Activated CD8-positive, alpha-beta memory T cell treated with anti-CD3 and anti-CD28 coated beads, Interleukin-2, amount 10 ng/mL, durations not matched to agents 7 days and 5 days (primary cell): ENCODE results near the gene ASB18. TPM values are rescaled to one million over a fixed set of nuclear protein-coding genes. Genes with fewer than 3 reads are reported as not detected.
A peak's percentile ranks its signal among the peaks of the same experiment; 100 is the strongest.
"Not testable (repeated sequence)": the region's sequence is repeated elsewhere in the genome, so short reads cannot be mapped to it uniquely, and the experiment has no call there.

Experiments
- ATAC-seq: fragments of 150-1000 bp; cut with Tn5 transposase; one replicate; pipeline ENCODE4 v1.10.0; 2021; ENCODE audit warnings: moderate library complexity
- CTCF ChIA-PET: fragments of 350-600 bp; sonication (Branson Sonifier 250); formaldehyde crosslinking; loops from one replicate; lab custom pipeline; 2021; ENCODE audit warnings: antibody characterized with exemption; lab: Charles Lee
- DNase-seq: peaks from one replicate; pipeline ENCODE4 v3.0.0-alpha.2; 2020
- H3K27ac Mint-ChIP-seq: one replicate; pipeline ENCODE4 v1.8.0; 2021; ENCODE audit warnings: mild to moderate bottlenecking, mixed read lengths
- H3K27me3 Mint-ChIP-seq: one replicate; pipeline ENCODE4 v1.8.0; 2021; ENCODE audit warnings: mixed read lengths
- H3K36me3 Mint-ChIP-seq: one replicate; pipeline ENCODE4 v1.8.0; 2021; ENCODE audit warnings: mild to moderate bottlenecking, mixed read lengths
- H3K4me1 Mint-ChIP-seq: one replicate; pipeline ENCODE4 v1.8.0; 2021; ENCODE audit warnings: mixed read lengths
- H3K4me3 Mint-ChIP-seq: one replicate; pipeline ENCODE4 v1.8.0; 2021; ENCODE audit warnings: mild to moderate bottlenecking, moderate library complexity, mixed read lengths
- H3K9me3 Mint-ChIP-seq: one replicate; pipeline ENCODE4 v1.8.0; 2022; ENCODE audit warnings: low read depth, mixed read lengths
- total RNA-seq, 2 experiments: library from RNA; stranded (reverse); gene quantifications; one replicate each; pipeline ENCODE4 v1.2.3, GENCODE V29; 2021

ASB18 gene
- total RNA-seq, 2 experiments from 2014 or later = not detected

- H3K4me3 Mint-ChIP-seq = no peak overlapping the region
- H3K4me1 Mint-ChIP-seq = no peaks in the 10 kb centered on the region
- CTCF ChIA-PET = no interaction called here
- DNase-seq (no peak), ATAC-seq (no peak)
- no peaks in the 10 kb centered on the region for H3K9me3 Mint-ChIP-seq
- H3K36me3 Mint-ChIP-seq = no peaks in the 10 kb centered on the region
- no peak overlapping the region for H3K27ac Mint-ChIP-seq
- no peaks in the 10 kb centered on the region for H3K27me3 Mint-ChIP-seq
These were observed 29.1 kb upstream of the ASB18 start for GRCh38 chr2:236293241-236293810.

DNA sequence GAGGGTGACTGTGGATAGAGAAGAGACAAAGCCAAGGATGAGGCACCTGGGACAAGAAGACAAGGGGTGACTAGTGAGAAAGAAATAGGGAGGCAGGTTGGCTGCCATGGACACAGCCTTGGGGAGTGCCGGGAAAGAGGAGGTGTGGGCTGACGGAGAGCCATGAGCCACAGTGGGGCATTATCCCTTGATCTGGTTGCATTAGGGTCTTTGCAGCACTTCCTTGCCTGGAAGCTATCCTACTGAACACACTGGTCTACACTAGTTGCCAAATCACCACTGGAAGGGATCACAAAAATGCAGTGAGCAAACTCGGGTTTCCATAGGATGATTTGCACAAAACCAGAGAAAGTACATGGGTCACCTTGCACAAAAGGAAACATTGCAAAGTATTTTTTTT is 27.7 kb upstream of the ASB18 start:
- Mint-ChIP-seq H3K4me1 (no peaks in the 10 kb centered on the region), H3K27ac (no peak overlapping the region), H3K4me3 (no peak overlapping the region), H3K27me3 (no peaks in the 10 kb centered on the region), H3K36me3 (no peaks in the 10 kb centered on the region), H3K9me3 (no peaks in the 10 kb centered on the region)
- ATAC-seq (no peak), DNase-seq (no peak)
- CTCF ChIA-PET = no interaction called here

DNA sequence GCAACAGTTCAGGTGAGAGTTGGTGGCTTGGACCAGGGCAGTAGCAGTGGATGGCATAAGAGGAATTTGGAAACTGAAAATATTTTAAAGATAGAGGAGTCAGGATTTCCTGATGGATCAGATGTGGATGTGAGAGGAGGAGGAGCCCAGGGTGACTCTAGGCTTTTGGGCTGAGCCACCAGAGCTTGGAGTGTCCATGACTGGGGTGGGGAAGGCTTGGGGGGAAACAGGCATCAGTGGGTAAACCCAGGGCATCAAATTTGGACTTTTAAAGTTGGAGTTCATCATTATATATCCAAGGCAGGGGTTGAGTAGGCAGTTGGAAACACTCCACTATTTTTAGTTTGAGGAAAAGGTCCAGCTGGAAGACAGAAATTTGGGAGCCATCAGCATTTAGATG is 27.3 kb upstream of the ASB18 start:
- H3K9me3 Mint-ChIP-seq = no peaks in the 10 kb centered on the region
- DNase-seq (no peak), ATAC-seq (no peak)
- no peak overlapping the region for H3K27ac Mint-ChIP-seq
- CTCF ChIA-PET = no interaction called here
- no peaks in the 10 kb centered on the region for H3K36me3 Mint-ChIP-seq
- H3K4me3 Mint-ChIP-seq = no peak overlapping the region
- no peaks in the 10 kb centered on the region for H3K27me3 Mint-ChIP-seq
- no peaks in the 10 kb centered on the region for H3K4me1 Mint-ChIP-seq

- no peaks in the 10 kb centered on the region for H3K9me3 Mint-ChIP-seq
- no peaks in the 10 kb centered on the region for H3K36me3 Mint-ChIP-seq
- no peak for DNase-seq
- CTCF ChIA-PET = no interaction called here
- no peak overlapping the region for H3K4me3 Mint-ChIP-seq
- H3K27ac Mint-ChIP-seq = no peak overlapping the region
- no peak for ATAC-seq
- H3K4me1 Mint-ChIP-seq = no peaks in the 10 kb centered on the region
- no peaks in the 10 kb centered on the region for H3K27me3 Mint-ChIP-seq
These were observed 26.7 kb upstream of the ASB18 start for GRCh38 chr2:236290742-236291425.

DNA sequence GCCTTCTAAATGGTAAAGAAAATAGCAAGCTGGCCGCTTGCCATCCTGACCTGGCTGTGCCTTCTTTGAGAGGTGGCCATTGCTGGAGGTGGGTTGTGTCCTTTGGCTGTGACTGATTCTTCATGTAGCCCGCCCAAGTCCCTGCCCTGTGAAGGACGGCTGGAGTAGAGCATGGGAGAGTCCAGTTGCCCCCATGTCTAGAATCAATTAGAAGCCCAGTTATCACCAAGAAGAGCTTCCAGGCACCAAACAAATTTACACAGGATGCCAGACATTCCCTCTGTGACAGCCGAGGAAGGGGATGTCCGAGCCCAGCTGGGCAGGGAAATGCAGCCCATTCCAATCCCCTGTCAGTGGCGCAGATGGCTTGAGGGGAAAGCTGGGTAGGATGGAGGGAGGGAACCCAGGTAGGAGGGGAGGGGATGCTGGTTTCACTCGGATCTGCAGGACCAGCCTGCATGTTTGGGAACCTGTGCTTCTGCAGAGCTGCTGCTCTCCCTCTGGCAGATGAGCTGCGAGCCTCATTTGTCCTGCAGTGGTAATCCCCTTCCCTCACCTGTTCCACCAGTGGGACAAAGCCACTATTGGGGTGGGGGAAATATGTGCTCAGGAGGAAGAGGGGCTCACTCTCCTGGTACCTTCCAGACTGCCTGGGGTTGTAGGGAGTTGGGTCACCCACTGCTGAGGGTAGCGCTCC is 25.7 kb upstream of the ASB18 start:
- ATAC-seq (no peak), DNase-seq (no peak)
- Mint-ChIP-seq H3K9me3 (no peaks in the 10 kb centered on the region), H3K4me1 (no peaks in the 10 kb centered on the region), H3K27ac (no peak overlapping the region), H3K27me3 (no peaks in the 10 kb centered on the region), H3K36me3 (no peaks in the 10 kb centered on the region), H3K4me3 (no peak overlapping the region)
- CTCF ChIA-PET = no interaction called here

GRCh38 chr2:236288373-236288772 is 24.2 kb upstream of the ASB18 start:
- peak; percentile 22 for DNase-seq
- H3K9me3 Mint-ChIP-seq, H3K36me3 Mint-ChIP-seq, H3K27me3 Mint-ChIP-seq, H3K4me3 Mint-ChIP-seq, H3K27ac Mint-ChIP-seq, H3K4me1 Mint-ChIP-seq, ATAC-seq, CTCF ChIA-PET: not testable (repeated sequence)

DNA sequence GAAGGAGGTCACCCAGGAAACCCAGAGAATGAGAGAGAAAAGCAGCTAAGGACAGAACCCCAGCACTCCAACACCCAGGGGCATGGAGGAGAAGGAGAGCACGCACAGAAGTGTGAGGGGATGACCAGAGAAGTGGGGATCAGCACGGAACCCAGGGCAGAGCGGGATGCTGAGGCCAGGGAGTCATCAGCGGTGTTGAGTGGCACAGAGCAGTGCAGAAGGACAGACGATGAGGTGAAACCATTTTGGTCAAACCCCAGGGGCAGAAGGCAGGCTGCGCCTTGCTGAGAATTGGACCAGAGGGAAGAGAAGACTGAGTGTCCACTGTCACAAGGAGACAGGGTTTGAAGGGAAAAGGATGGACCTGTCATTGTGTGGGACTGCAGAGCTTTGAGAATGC is 23.4 kb upstream of the ASB18 start:
- CTCF ChIA-PET = no interaction called here
- H3K4me1 Mint-ChIP-seq = no peaks in the 10 kb centered on the region
- no peak overlapping the region for H3K4me3 Mint-ChIP-seq
- DNase-seq (peak; percentile 8), ATAC-seq (no peak)
- no peaks in the 10 kb centered on the region for H3K36me3 Mint-ChIP-seq
- H3K27ac Mint-ChIP-seq = no peak overlapping the region
- H3K9me3 Mint-ChIP-seq = no peaks in the 10 kb centered on the region
- peaks cover 2% of the 10 kb centered on the region for H3K27me3 Mint-ChIP-seq

- Mint-ChIP-seq H3K9me3 (no peaks in the 10 kb centered on the region), H3K4me3 (no peak overlapping the region), H3K36me3 (no peaks in the 10 kb centered on the region), H3K27ac (no peak overlapping the region), H3K27me3 (peaks cover 5% of the 10 kb centered on the region), H3K4me1 (no peaks in the 10 kb centered on the region)
- CTCF ChIA-PET = no interaction called here
- peak; percentile 16 for DNase-seq
- ATAC-seq = no peak
These were observed 22.8 kb upstream of the ASB18 start for GRCh38 chr2:236286873-236287545.

- Mint-ChIP-seq H3K36me3 (no peaks in the 10 kb centered on the region), H3K9me3 (no peaks in the 10 kb centered on the region), H3K4me3 (no peak overlapping the region), H3K27ac (no peak overlapping the region), H3K27me3 (peaks cover 13% of the 10 kb centered on the region), H3K4me1 (no peaks in the 10 kb centered on the region)
- DNase-seq (no peak), ATAC-seq (no peak)
- CTCF ChIA-PET = no interaction called here
These were observed 20.0 kb upstream of the ASB18 start for GRCh38 chr2:236284208-236284607.

DNA sequence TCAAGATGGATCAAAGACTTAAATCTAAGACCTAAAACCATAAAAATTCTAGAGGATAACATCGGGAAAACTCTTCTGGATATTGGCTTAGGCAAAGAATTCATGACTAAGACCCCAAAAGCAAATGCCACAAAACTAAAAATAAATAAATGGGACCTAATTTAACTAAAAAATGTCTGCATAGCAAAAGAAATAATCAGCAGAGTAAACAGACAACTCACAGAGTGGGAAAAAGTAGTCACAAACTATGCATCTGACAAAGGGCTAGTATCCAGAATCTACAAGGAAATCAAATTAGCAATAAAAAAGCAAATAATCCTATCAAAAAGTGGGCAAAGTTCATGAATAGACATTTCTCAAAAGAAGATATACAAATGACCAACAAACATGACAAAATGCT is 18.2 kb upstream of the ASB18 start:
- H3K9me3 Mint-ChIP-seq = no peaks in the 10 kb centered on the region
- peaks cover 13% of the 10 kb centered on the region for H3K27me3 Mint-ChIP-seq
- H3K27ac Mint-ChIP-seq = no peak overlapping the region
- ATAC-seq (no peak), DNase-seq (no peak)
- H3K36me3 Mint-ChIP-seq = no peaks in the 10 kb centered on the region
- H3K4me1 Mint-ChIP-seq = no peaks in the 10 kb centered on the region
- CTCF ChIA-PET = no interaction called here
- H3K4me3 Mint-ChIP-seq = no peak overlapping the region

DNA sequence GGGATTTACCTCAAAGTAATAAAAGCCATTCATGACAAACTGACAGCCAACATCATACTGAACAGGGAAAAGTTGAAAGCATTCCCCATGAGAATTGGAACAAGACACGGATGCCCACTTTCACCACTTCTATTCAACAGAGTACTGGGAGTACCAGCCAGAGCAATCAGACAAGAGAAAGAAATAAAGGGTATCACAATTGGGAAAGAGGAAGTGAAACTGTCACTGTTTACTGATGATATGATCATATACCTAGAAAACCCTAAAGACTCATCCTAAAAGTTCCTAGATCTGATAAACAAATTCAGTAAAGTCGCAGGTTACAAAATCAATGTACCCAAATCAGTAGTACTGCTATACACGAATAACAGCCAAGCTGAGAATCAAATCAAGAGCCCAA is 17.2 kb upstream of the ASB18 start:
- Mint-ChIP-seq H3K4me1 (no peaks in the 10 kb centered on the region), H3K9me3 (no peaks in the 10 kb centered on the region), H3K36me3 (no peaks in the 10 kb centered on the region), H3K4me3 (no peak overlapping the region), H3K27ac (no peak overlapping the region), H3K27me3 (peaks cover 16% of the 10 kb centered on the region)
- CTCF ChIA-PET = no interaction called here
- DNase-seq = peak; percentile 3
- ATAC-seq = no peak

GRCh38 chr2:236273126-236273525 is 8.9 kb upstream of the ASB18 start:
- CTCF ChIA-PET = no interaction called here
- ATAC-seq = no peak
- Mint-ChIP-seq H3K27ac (no peak overlapping the region), H3K27me3 (peaks cover 3% of the 10 kb centered on the region), H3K36me3 (no peaks in the 10 kb centered on the region), H3K9me3 (no peaks in the 10 kb centered on the region), H3K4me3 (no peak overlapping the region), H3K4me1 (no peaks in the 10 kb centered on the region)
- peak; percentile 21 for DNase-seq

DNA sequence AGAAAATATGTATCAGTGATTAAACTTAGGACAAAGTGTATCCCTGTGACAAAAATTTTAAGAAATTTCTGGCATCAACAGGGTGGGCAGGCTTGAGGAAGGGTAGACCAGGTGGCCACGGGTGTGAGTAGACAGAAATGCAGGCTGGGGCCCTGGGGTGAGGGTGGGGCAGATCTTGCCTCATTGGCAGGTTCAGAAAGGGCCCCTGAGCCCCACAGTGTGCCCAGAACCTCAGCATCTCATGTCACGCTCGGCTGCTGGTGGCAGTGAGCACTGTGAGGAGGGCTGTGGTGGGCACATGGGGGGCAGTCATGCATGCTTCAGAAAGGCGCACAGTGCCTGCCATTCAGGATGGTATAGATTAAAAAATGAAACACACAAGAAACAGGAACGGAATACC is 7.6 kb upstream of the ASB18 start:
- Mint-ChIP-seq H3K27me3 (no peaks in the 10 kb centered on the region), H3K9me3 (no peaks in the 10 kb centered on the region), H3K36me3 (no peaks in the 10 kb centered on the region), H3K4me3 (no peak overlapping the region), H3K4me1 (no peaks in the 10 kb centered on the region), H3K27ac (no peak overlapping the region)
- CTCF ChIA-PET = no interaction called here
- ATAC-seq = no peak
- DNase-seq = peak; percentile 1

DNA sequence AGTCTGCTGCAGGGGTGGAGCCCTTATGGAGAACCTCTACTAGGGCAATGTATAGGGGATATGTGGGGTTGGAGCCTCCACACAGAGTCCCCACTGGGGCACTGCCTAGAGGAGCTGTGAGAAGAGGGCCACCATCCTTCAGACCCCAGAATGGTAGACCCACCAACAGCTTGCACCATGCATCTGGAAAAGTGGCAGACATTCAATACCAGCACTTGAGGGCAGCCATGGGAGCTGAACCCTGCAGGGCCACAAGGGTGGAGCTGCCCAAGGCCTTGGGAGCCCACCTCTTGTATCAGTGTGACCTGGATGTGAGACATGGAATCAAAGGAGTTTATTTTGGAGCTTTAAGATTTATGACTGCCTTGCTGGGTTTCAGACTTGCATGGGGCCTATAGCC is 5.7 kb upstream of the ASB18 start:
- H3K27me3 Mint-ChIP-seq, DNase-seq, H3K4me3 Mint-ChIP-seq, H3K9me3 Mint-ChIP-seq, H3K4me1 Mint-ChIP-seq, ATAC-seq, CTCF ChIA-PET, H3K36me3 Mint-ChIP-seq, H3K27ac Mint-ChIP-seq: not testable (repeated sequence)
